ENCODE measurements around the gene HPCA.

GRCh38 chr1:32933742-32934322, 47.5 kb downstream of the HPCA start:
- no peak for TF ChIP-seq POLR2A (IDR thresholded peaks at IDR 0.05; ENCODE audit: low read length)
- TF ChIP-seq GATA1 (IDR thresholded peaks at IDR 0.05; ENCODE audit: low read depth, low read length): no peak

Measured in erythroblast (primary cell).